ENCODE measurements around the gene PXDC1. TPM values are rescaled to one million over a fixed set of nuclear protein-coding genes. Genes with fewer than 3 reads are reported as not detected.
"Not testable (repeated sequence)": the region's sequence is repeated elsewhere in the genome, so short reads cannot be mapped to it uniquely, and the experiment has no call there.

The PXDC1 gene
- total RNA-seq, 1 experiment from 2014 or later = 1.4 TPM

GRCh38 chr6:3698021-3698420 lies 53.5 kb downstream of the PXDC1 start:
- no peak for DNase-seq (ENCODE audit: low spot score)
- in situ Hi-C loops (cut with HindIII; ENCODE audit: low sequenced_read_pairs) = no loop called here

- in situ Hi-C loops (cut with HindIII; ENCODE audit: low sequenced_read_pairs) = no loop called here
- no peak for DNase-seq (ENCODE audit: low spot score)
Measured at GRCh38 chr6:3697609-3698008, 53.9 kb downstream of the PXDC1 start.

- DNase-seq (ENCODE audit: low spot score) = peak; percentile 58
- in situ Hi-C loops (cut with HindIII; ENCODE audit: low sequenced_read_pairs) = no loop called here
Measured at GRCh38 chr6:3696525-3697088, 54.9 kb downstream of the PXDC1 start.

- in situ Hi-C loops (cut with HindIII; ENCODE audit: low sequenced_read_pairs) = no loop called here
Measured at GRCh38 chr6:3695065-3695817, 56.3 kb downstream of the PXDC1 start.

GRCh38 chr6:3693831-3694230 lies 57.7 kb downstream of the PXDC1 start:
- no peak for DNase-seq (ENCODE audit: low spot score)
- in situ Hi-C loops (cut with HindIII; ENCODE audit: low sequenced_read_pairs) = no loop called here

More at GRCh38 chr6:3695065-3695817, 56.3 kb downstream of the PXDC1 start:
- DNase-seq (ENCODE audit: low spot score) = no peak

GRCh38 chr6:3690506-3690905 lies 61.0 kb downstream of the PXDC1 start:
- DNase-seq (ENCODE audit: low spot score) = no peak
- in situ Hi-C loops (cut with HindIII; ENCODE audit: low sequenced_read_pairs) = no loop called here

GRCh38 chr6:3687847-3688246 lies 63.7 kb downstream of the PXDC1 start:
- in situ Hi-C loops (cut with HindIII; ENCODE audit: low sequenced_read_pairs) = no loop called here
- peak; percentile 5 for DNase-seq (ENCODE audit: low spot score)

GRCh38 chr6:3683331-3683730 lies 68.2 kb downstream of the PXDC1 start:
- in situ Hi-C loops (cut with HindIII; ENCODE audit: low sequenced_read_pairs) = no loop called here
- DNase-seq (ENCODE audit: low spot score) = no peak

- DNase-seq (ENCODE audit: low spot score) = no peak
- in situ Hi-C loops (cut with HindIII; ENCODE audit: low sequenced_read_pairs) = no loop called here
Measured at GRCh38 chr6:3678946-3679345, 72.6 kb downstream of the PXDC1 start.

- DNase-seq (ENCODE audit: low spot score); in situ Hi-C loops (cut with HindIII; ENCODE audit: low sequenced_read_pairs): not testable (repeated sequence)
Measured at GRCh38 chr6:3677751-3678150, 73.8 kb downstream of the PXDC1 start.

- DNase-seq (ENCODE audit: low spot score); in situ Hi-C loops (cut with HindIII; ENCODE audit: low sequenced_read_pairs): not testable (repeated sequence)
Measured at GRCh38 chr6:3677351-3677750, 74.2 kb downstream of the PXDC1 start.

Other genes with a start within 250 kb of the PXDC1 start
- not detected in 2 replicates for gene FAM50B, start 97.7 kb upstream of the PXDC1 start, total RNA-seq (2014; rRNA removed; shearing (Covaris generic))

Data from G401 (cell line).